ENCODE data around the gene HOXC12.

The HOXC12 gene

DNA sequence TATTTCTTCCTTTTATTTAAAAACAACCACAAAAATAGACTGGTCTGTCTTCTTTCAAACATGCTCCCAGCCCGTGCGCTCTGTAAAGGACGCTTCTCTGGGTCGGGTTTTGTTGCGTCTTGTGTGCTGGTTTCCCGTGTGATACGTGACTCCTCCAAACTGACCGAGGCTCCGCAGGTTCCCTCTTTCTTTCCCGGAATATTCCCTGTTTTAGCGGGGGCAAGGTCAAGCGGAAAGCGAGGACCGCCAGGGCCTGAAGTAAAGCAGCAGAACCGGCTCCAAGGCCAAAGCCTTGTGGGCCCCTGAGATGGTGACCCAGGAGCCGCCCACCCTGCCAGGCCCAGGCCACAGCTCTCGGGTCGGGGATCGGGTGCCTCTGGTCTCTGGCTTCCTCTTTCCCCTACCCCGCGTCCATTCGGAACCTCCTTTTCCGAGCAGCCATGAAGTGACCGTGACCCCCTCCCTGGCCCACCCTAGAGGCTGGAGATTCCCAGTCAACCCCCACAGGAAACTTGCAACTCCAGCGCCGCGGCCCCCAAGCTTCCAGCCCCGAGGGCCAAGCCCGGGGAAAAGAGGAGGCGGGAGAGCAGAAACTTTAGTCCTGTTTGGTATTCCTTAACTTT lies 29.4 kb downstream of the HOXC12 start:
- DNase-seq (ENCODE audit: low read depth in 2 of 2) = no peak

DNA sequence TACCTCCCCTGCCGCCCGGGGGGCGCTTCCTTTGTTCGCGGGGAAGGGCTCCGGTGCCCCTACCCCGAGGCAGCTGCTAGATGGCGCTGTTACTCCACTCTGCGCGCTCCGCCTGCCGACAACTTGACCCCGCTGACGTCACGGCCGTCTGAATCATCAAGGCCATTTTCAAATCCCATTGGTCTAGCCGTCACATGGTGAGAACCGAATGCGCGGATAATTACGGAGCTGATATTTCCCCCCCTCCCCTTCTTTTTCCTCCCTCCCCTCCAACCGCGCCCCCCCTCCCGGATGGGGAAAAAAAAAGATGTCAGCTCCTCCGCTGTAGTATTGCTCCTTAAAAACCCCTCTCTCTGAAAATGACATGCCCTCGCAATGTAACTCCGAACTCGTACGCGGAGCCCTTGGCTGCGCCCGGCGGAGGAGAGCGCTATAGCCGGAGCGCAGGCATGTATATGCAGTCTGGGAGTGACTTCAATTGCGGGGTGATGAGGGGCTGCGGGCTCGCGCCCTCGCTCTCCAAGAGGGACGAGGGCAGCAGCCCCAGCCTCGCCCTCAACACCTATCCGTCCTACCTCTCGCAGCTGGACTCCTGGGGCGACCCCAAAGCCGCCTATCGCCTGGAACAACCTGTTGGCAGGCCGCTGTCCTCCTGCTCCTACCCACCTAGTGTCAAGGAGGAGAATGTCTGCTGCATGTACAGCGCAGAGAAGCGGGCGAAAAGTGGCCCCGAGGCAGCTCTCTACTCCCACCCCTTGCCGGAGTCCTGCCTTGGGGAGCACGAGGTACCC lies 30.4 kb downstream of the HOXC12 start, which contains the start of gene HOXC10:
Gene HOXC10 (plus strand): TSS at position 246 of the 791 bp plus-strand sequence. CDS start 114 bp downstream, at position 360.
- DNase-seq (ENCODE audit: low read depth in 2 of 2) = peak; percentile 7 to 70

DNA sequence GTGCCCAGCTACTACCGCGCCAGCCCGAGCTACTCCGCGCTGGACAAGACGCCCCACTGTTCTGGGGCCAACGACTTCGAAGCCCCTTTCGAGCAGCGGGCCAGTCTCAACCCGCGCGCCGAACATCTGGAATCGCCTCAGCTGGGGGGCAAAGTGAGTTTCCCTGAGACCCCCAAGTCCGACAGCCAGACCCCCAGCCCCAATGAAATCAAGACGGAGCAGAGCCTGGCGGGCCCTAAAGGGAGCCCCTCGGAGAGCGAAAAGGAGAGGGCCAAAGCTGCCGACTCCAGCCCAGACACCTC lies 30.9 kb downstream of the HOXC12 start:
- no peak for DNase-seq (ENCODE audit: low read depth in 2 of 2)

DNA sequence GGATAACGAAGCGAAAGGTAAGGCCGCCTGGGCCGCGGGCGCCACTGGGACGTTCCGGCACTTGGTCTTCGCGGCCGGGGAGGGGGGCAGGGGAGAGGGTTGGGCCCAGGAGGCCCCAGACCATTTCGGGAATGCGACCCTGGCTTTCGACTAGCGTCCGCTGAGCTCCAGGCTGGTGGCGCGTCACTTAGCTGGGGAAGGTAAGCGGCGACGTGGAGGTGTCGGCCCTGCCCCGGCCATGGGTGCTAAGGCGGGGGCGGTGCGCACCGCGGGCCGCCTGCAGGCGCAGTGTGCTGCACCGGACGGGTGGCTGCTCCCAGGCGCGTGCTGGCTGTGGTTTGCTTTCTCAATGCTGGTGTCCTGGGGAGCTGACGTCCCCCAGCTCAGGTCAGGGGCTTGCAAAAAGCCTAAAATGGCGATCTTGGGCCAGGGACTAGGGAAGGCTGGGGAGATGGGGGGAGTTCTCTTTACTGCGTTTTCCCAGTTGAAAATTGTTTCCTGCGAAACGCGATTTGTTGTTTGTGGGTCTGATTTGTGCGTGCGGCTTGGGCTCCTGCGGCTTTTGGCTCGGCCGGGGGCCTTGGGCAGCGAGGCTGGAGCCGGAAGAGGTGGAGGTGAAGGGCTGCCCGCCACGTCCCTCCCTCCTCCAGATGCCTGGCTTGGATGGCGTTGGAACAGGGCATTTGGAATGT lies 31.4 kb downstream of the HOXC12 start:
- DNase-seq (ENCODE audit: low read depth in 2 of 2) = no peak

DNA sequence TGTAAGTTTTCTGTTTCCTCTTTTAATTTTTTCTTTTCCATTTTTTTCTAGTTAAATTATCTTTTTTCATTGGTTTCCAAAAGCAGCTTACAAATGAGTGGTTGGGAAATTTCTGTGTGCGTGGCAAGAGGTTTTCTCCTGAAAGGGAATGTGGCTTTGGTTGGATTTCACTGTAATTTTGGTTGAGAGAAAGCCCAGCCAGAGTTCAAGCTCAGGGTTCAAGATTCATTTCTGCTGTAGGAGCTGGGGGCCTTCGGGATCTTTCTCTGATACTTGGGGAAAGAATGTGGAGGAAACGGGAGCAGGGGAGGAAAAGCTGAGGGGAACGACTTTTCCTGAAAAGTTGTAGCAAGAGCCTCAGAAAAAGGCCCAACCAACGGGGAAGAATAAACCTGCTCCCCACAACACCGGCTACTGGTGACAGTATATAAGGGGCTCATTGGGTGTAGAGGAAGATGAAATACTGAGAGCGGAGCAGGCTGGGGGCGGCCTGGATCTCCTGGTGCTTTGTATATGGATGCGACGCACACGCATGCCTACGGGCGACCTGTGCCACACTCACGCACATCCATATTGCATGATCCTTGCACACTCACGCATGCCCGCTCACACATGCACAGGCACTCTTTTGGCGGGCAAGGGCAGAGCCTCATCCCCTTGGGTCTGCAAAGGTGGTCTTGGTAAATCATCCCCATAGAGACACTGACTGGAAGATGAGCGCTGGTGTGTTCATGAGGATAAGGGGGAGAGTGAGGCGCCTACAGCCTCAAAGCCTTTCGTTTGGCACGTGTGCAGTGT lies 32.2 kb downstream of the HOXC12 start:
- no peak for DNase-seq (ENCODE audit: low read depth in 2 of 2)

DNA sequence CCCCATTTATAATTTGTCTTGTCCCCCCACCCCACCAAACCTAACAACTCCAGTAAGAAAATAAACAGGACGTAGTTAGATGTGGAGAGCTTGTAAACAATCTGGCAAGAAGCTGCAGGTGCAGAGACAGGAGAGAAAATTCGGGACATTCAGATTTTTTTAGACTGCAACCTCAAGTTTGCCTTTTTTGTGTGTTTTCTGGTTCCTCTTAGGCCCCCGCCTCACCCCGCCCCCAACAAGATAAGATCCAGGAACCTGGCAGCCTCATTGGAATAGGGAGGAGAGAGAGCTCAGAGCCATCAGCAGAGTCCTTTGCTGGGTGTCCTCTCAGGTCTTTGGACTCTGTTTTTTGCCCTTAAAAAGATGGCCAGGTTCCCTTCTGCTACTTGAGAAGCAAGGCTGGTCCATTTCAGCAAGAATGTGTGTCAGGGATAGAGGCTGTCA lies 33.1 kb downstream of the HOXC12 start:
- no peak for DNase-seq (ENCODE audit: low read depth in 2 of 2)

DNA sequence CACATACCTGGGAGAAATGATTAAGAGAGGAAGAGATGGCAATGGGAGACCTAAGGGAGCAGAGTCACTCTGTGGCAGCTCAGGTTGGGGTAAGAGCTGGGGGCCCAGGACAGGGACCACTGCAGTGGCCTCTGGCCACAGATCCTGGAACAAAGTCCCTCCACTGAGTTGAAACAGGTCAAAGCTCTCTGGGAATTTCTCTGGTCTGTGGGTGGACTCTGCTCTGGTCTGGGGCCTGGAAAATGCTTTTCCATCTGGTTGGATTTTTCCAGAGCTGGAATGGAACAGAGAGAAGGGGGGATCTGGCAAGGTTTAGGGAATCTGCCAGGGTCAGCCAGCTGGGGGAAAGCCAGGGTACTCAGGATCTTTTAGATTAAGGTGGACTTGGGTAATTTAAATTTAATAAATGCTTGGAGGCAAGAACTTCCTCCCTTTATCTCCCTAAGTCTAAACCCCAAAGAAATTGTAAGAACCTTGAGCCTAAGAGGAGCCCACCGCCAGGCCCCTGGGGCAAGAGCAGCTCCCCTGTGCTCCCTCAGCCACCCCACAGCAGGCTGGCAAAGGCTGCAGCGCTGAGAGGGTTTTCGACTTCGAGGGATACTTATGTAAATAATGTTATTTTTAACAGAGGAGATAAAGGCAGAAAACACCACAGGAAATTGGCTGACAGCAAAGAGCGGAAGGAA lies 34.0 kb downstream of the HOXC12 start:
- DNase-seq (ENCODE audit: low read depth in 2 of 2) = no peak

DNA sequence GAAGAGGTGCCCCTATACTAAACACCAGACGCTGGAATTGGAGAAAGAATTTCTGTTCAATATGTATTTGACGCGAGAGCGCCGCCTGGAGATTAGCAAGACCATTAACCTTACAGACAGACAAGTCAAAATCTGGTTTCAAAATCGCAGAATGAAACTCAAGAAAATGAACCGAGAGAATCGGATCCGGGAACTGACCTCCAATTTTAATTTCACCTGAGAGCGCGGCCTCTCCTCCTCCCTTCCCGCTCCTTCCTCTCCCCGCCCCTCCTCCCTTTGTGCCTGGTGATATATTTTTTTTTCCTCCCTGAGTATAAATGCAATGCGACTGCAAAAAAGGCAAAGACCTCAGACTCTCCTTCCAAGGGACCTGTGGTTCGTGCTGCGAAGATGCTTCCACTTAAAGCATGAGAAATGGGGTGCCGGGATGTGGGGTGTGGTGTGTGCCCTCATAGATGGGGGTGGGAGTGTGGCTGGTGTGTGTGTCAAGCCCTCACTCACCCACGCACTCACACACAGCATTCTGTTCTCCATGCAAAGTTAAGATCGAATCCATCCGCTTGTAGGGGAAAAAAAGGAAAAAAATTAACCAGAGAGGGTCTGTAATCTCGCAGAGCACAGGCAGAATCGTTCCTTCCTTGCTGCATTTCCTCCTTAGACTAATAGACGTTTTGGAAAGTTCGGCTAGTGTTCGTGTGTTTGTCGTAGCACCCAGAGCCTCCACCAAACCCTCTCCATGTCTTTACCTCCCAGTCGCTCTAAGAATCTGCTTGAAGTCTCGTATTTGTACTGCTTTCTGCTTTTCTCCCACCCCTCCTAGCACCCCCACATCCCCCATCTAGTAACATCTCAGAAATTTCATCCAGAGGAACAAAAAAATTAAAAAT lies 34.8 kb downstream of the HOXC12 start:
- DNase-seq (ENCODE audit: low read depth in 2 of 2) = no peak

DNA sequence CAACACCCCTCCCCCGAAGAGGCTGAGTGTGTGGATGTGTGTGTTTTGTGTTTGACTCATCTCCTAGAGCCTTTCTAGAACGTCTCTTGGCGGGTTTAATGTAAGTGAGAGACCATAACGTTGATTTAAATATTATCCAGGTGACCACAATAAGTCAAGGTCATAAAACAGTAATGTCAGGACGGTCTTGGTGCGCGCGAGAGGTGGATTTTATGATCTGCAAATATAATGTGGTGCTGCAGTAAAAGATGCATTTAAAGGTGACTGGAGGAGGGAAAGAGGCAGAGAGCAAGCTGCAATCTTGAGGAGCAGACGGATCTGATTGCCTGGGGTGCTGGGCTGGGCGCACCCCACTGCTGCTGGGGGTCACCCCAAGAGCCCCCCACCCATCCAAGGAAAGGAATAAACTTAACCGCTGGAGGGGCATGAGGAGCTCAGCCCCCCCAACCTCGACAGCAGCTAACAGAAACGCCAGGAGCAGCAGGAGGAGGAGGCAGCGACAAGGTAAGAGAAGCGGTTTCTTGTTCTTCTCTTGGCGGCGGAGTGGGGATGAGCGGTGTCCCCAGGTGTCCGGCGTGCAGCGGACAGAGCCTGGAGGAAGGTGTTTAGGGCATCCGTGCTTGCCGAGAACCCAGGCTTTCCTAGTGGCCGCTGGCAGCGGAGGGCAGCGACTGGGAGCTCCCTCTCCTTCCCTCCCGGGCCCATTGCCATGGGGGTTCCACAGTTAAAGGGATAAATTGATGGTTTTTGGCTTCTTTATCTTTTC lies 35.8 kb downstream of the HOXC12 start:
- no peak for DNase-seq (ENCODE audit: low read depth in 2 of 2)

DNA sequence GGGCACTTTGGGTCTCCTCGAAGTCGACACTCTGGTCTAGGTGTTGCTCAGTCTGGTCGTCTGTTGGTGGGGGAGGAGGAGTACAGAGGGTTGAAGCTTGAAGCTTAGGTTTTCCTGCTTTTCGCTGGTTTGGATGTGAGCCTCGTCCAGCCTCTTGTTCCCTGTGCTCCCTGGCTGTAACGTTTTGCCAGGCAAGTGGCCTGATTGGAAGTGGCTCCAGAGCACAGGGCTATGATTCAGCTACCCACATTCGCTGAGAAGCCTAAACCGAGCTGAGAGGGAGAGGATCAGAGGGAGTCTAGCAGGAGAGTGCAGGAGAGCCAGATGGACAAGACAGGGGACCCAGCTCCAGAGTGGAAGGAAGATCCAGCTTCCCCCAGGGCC lies 36.4 kb downstream of the HOXC12 start:
- no peak for DNase-seq (ENCODE audit: low read depth in 2 of 2)

DNA sequence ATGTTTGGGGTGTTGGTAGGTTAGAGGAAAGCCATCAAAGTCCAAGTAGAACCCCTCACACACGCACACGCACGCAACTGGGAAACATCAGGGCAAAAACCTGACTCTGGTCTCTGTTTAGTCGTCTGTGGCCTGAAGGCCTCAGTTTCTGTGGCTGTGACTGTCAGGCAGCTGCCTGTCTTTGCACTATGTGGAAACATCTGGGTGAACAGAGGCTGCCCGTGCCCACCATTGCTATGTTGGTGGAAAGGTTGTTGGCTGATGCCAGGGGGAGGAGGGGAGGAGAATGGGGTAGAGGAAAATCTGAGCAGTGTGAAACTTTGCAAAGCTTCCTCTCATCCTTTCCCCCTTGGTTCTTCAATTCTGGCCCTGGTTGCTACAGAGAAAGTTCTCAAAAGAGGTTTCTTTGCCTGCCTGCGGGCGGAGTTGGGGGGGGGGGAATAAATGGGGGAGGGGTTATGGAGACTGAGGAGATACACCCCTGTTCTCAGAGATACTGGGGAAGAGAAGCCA lies 37.7 kb downstream of the HOXC12 start:
- DNase-seq (ENCODE audit: low read depth in 2 of 2) = no peak

DNA sequence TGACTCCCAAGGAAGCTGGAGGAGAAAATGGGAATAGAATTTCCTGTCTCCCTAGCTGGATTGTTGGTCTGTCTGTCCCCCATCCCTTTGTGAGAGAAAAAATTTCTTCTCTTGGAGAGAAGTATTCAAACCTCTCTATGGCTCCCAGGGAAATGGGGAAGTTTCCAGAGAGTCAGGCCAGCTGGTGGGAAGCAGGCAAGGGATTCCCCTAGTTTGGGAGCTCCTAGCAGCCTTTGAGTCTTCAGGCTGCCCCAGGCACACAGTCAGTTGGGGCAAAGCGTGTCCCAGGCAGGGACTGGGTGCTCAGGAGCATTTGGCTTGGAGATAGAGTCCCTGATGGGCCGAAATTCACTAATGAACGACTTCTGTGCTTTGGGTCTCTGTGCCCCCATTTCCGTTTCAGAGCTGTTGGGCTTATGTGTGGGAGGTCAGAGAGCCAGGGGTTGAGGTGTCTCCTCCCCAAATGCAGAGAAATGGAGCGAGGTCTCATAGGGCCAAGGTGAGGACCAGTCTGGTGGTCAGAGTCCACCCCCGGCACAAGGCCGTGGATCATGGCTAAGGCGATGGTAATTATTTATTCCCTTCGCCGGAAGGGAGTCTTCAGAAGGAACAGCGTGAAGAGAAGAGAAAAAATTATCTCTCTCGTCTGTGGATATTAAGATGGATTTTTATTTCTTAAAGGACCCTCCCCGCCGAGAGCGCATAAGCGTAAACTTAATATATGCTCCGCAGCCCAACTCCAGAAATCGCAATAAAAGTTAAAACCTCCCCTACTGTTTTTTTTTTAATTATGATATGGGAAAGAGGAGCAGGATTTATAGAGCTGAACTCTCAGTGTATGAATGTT lies 38.7 kb downstream of the HOXC12 start:
- DNase-seq (ENCODE audit: low read depth in 2 of 2) = no peak

DNA sequence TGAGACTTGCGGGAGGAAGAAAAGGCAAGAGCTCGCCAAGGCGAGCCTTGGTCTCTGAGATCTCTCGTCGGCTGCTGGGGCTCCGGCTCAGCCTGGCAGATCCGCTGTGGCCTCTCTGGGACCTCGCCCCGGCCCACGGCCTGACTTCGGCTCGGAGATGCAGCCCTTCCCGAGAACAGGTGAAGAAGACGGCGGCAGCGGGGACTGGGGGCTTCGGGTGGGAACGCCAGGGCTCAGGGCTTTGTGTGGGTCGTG lies 39.2 kb downstream of the HOXC12 start:
- no peak for DNase-seq (ENCODE audit: low read depth in 2 of 2)

DNA sequence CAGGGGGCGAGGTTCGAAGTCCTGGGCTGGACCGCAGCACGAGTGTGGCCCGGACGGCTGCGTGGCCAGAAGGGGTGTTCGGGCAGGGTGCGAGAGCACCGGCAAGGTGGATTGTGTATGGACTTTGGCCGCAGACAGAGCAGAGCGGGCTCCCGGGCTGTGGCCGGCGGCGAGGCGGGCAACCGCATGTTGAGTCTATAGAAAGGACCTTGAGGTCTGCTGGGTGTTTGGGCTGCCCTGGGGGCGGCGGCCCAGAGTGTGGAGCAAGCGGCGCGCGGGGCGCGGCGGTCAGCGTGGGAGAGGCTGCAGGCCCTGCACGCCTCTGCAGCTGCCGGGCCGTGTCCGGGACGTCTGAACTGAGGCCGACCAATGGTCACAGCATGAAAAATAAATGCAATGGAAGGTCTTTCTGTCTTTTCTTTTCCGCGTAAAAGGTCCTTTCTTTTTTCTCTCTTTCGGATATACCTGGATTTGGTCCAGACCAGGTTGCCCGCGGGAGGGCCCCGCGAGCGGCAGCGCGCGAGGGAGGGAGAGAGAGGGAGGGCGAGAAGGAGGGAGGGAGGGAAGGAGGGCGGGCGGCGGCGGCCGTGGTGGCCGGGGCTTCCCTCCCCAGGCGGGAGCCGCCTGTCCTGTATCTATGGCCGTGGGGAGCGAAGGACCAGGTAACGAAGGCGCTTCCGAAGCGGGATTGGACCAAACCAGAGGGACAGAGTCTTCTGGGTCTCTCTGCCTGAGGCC lies 39.7 kb downstream of the HOXC12 start:
- DNase-seq (ENCODE audit: low read depth in 2 of 2) = no peak

DNA sequence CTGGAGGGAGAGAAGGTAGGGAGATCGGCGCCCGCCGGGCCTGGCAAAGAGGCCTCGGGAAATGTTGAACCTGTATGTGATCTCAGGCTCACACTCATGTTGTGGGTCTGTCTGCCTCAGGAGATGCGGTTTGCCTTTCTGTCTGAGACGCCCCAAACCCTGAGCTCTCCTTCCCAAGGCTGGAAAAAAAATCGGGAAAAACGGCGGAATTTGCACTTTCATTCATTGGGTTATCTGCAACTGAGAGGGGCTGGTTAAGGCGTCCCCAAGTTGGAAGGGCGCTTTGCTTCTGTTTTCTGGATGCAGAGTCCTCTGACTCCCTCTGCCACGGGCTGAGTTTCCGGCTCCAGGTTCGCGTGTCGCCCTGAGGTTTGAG lies 40.3 kb downstream of the HOXC12 start:
- no peak for DNase-seq (ENCODE audit: low read depth in 2 of 2)

DNA sequence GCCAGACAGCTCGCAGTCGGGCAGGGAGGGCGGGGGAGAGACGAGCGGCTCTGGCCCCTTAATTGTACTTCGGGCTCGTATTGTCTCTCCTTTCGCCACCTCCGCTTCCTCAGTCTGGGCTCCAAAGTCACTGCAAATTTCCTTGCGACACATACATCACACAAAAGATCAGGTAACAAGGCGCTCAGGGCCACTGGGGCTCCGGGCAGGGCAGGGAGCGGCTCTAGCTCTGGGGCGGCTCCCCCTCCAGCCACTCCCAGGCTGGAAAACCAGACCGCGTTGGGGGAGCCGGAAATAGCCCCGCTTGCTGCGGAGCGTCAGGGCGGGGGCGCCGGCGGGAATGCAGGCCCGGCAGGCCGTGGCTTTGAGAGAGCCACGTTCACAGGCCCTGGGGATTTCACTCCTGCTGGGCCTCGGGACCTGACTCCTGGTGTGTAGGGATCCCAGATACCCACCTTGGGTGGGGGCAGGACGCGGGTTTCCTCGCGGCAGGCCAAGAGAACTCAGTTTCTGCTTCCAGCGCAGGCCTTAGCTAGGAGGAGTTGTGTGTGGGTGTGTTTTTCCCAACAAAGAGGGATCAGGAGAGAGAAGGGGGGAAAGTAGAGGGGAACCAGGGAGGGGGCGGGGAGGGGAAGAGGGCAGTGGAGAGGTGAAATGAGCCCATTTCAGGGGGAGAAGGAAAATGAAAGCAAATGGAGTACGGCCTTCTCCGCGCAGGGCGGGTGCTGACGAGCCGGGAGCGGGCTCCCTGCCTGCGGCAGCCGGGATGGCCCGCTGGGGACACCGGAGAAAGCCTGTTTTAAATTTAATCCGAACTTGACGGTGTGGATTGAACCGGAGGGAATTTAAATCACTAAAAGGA lies 40.9 kb downstream of the HOXC12 start:
- DNase-seq (ENCODE audit: low read depth in 2 of 2) = no peak

All from stimulated activated CD4-positive, alpha-beta T cell treated with anti-CD3 and anti-CD28 coated beads, Interleukin-1b, Interleukin-23, amount 100 ng/mL, for 1 hour (primary cell).